ENCODE results near the gene TLL2.

- TF ChIP-seq CTCF (IDR thresholded peaks at IDR 0.05; ENCODE audit: low read length), result no peak
- TF ChIP-seq EZH2 (optimal IDR thresholded peaks at IDR 0.05; ENCODE audit: low read depth, low read length), result no peak
- no peak for TF ChIP-seq EZH2phosphoT487 (IDR thresholded peaks at IDR 0.05; ENCODE audit: low read length)
These were observed 99.4 kb downstream of the TLL2 start for GRCh38 chr10:96414303-96414702.
